ENCODE data around the gene DNAJC21. TPM values are rescaled to one million over a fixed set of nuclear protein-coding genes. Genes with fewer than 3 reads are reported as not detected.
A peak's percentile ranks its signal among the peaks of the same experiment; 100 is the strongest.

DNAJC21 gene
- total RNA-seq, 1 donor = 32.2 TPM

DNA sequence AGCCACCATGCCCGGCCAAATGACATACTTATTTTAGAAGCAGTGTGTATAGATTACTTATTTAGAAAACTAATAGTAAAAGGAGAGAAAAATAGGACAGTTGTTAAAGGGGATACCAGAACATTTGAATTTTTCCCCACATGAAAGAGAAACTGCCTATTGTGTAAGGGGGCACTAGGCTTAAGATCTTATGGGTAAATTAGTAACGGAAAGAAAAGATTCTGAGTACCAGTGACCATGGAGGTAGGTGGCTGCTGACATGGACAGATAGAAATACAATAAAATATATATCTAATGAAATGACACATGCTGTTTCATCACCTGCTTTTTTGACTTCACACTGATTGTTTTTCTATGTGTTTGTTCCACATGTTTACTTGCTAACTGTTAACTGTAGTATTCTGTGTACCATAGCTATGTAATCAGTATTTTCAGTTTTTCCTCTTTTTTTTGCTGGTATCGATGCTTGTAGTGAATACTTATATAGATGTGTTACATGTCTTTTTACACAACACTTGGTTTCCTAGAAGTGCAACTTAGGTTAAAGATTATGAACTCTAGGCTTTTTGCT is 3.0 kb upstream of the DNAJC21 start:
- Histone ChIP-seq H3K4me1 (ENCODE audit: insufficient read depth, low read length) (peaks cover 24% of the 10 kb centered on the region), H2AFZ (ENCODE audit: low read length) (no peak overlapping the region), H3K27ac (ENCODE audit: low read depth, low read length) (no peak overlapping the region), H3K4me2 (ENCODE audit: insufficient read depth, low read length) (no peak overlapping the region), H3K4me3 (ENCODE audit: insufficient read depth, low read length) (no peak overlapping the region), H4K20me1 (ENCODE audit: insufficient read depth, low read length) (peaks cover 8% of the 10 kb centered on the region), H3K27me3 (ENCODE audit: insufficient read depth, low read length) (no peaks in the 10 kb centered on the region), H3K79me2 (ENCODE audit: insufficient read depth, low read length) (peaks cover 12% of the 10 kb centered on the region), H3K36me3 (ENCODE audit: insufficient read depth, low read length) (peaks cover 42% of the 10 kb centered on the region), H3K9me3 (ENCODE audit: low read depth, low read length) (no peaks in the 10 kb centered on the region)
- TF ChIP-seq, protein P1, sequence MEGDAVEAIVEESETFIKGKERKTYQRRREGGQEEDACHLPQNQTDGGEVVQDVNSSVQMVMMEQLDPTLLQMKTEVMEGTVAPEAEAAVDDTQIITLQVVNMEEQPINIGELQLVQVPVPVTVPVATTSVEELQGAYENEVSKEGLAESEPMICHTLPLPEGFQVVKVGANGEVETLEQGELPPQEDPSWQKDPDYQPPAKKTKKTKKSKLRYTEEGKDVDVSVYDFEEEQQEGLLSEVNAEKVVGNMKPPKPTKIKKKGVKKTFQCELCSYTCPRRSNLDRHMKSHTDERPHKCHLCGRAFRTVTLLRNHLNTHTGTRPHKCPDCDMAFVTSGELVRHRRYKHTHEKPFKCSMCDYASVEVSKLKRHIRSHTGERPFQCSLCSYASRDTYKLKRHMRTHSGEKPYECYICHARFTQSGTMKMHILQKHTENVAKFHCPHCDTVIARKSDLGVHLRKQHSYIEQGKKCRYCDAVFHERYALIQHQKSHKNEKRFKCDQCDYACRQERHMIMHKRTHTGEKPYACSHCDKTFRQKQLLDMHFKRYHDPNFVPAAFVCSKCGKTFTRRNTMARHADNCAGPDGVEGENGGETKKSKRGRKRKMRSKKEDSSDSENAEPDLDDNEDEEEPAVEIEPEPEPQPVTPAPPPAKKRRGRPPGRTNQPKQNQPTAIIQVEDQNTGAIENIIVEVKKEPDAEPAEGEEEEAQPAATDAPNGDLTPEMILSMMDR (IDR thresholded peaks at IDR 0.05; ENCODE audit: extremely low read depth, low read depth, low read length) = no peak
- DNase-seq (ENCODE audit: insufficient read length, low spot score, missing footprints) = no peak

DNA sequence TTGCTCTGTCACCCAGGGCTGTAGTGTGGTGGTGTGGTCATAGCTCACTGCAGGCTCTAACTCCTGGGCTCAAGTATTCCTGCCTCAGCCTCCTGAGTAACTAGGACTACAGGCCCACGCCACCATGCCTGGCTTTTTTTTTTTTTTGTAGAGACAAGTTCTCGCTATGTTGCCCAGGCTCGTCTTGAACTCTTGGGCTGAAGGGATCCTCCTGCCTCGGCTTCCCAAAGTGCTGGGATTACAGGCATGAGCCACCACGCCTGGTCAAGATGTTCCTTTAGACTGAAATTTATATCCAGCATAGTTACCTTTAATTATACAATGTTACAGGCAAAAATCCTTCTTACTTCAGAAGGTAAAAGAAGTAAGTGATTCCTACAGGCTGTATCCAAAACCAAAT is 1.6 kb upstream of the DNAJC21 start:
- no peaks in the 10 kb centered on the region for H3K27me3 ChIP-seq (ENCODE audit: insufficient read depth, low read length)
- peaks cover 13% of the 10 kb centered on the region for H4K20me1 ChIP-seq (ENCODE audit: insufficient read depth, low read length)
- no peak for DNase-seq (ENCODE audit: insufficient read length, low spot score, missing footprints)
- H3K9me3 ChIP-seq (ENCODE audit: low read depth, low read length) = no peaks in the 10 kb centered on the region
- TF ChIP-seq, protein P1 (IDR thresholded peaks at IDR 0.05; ENCODE audit: extremely low read depth, low read depth, low read length) = no peak
- H3K4me2 ChIP-seq (ENCODE audit: insufficient read depth, low read length) = no peak overlapping the region
- H3K36me3 ChIP-seq (ENCODE audit: insufficient read depth, low read length) = peaks cover 31% of the 10 kb centered on the region
- no peak overlapping the region for H3K4me3 ChIP-seq (ENCODE audit: insufficient read depth, low read length)
- peaks cover 24% of the 10 kb centered on the region for H3K4me1 ChIP-seq (ENCODE audit: insufficient read depth, low read length)
- peaks cover 26% of the 10 kb centered on the region for H3K79me2 ChIP-seq (ENCODE audit: insufficient read depth, low read length)
- H3K27ac ChIP-seq (ENCODE audit: low read depth, low read length) = no peak overlapping the region
- H2AFZ ChIP-seq (ENCODE audit: low read length) = no peak overlapping the region

DNA sequence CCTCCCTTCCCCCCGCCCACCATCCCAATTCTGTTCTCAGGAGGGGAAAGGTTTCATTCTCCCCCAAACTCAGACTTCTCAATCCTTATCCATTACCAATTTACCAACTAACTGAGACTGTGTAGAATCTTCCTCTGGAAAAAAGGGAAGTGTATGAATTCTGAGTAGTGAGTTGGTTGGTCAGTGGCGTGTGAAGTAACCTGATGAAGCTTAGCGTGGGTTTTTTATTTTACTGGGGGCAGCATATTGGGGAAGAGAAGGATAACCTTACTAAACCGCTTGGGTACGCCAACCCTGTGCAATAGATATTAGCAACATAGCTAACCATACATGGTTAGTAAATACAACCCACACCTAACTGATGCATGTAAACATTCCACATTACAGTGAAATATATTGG is 1.1 kb upstream of the DNAJC21 start:
- no peak overlapping the region for H3K27ac ChIP-seq (ENCODE audit: low read depth, low read length)
- H4K20me1 ChIP-seq (ENCODE audit: insufficient read depth, low read length) = peaks cover 13% of the 10 kb centered on the region
- H2AFZ ChIP-seq (ENCODE audit: low read length) = no peak overlapping the region
- H3K36me3 ChIP-seq (ENCODE audit: insufficient read depth, low read length) = peaks cover 26% of the 10 kb centered on the region
- peaks cover 29% of the 10 kb centered on the region for H3K79me2 ChIP-seq (ENCODE audit: insufficient read depth, low read length)
- H3K9me3 ChIP-seq (ENCODE audit: low read depth, low read length) = no peaks in the 10 kb centered on the region
- H3K4me3 ChIP-seq (ENCODE audit: insufficient read depth, low read length) = no peak overlapping the region
- TF ChIP-seq, protein P1 (IDR thresholded peaks at IDR 0.05; ENCODE audit: extremely low read depth, low read depth, low read length) = no peak
- DNase-seq (ENCODE audit: insufficient read length, low spot score, missing footprints) = peak; percentile 43
- H3K27me3 ChIP-seq (ENCODE audit: insufficient read depth, low read length) = no peaks in the 10 kb centered on the region
- peaks cover 22% of the 10 kb centered on the region for H3K4me1 ChIP-seq (ENCODE audit: insufficient read depth, low read length)
- no peak overlapping the region for H3K4me2 ChIP-seq (ENCODE audit: insufficient read depth, low read length)

DNA sequence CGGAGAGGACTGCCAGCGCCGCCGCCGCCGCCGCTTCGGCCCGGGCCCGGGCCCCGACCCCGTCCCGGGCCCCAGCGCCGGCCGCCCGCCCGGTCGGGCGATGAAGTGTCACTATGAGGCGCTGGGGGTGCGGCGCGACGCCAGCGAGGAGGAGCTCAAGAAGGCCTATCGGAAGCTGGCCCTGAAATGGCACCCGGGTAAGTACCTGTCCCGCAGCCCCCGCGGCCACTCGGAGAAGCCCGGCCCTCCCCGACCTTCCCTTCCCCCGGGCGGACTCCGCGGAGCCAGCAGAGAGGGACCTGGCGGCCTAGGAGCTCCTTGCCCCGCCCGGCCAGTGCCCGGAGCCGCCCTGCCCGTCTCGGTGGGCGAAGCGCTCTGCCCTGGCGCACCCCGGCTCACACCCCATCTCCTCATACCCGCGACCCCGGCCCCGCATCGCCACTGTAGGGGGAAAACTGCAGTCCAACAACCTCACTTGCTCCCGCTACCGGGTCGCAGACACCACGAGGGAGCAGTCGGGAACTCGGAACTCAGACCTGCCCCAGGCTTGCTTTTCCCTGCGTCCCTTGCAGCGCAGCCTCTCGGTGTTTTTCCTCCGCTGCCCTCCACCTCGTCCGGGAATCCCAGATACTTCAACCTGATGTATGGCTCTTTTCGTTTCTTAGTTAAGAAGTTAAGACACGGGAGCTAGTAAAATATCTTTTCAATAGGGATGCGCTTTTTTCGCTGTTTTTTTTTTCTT is 532 bp downstream of the DNAJC21 start:
- TF ChIP-seq, protein P1 (IDR thresholded peaks at IDR 0.05; ENCODE audit: extremely low read depth, low read depth, low read length) = no peak
- Histone ChIP-seq H3K4me2 (ENCODE audit: insufficient read depth, low read length) (peak overlapping the region; percentile 90), H3K4me1 (ENCODE audit: insufficient read depth, low read length) (peaks cover 11% of the 10 kb centered on the region), H3K9me3 (ENCODE audit: low read depth, low read length) (no peaks in the 10 kb centered on the region), H3K4me3 (ENCODE audit: insufficient read depth, low read length) (peak overlapping the region; percentile 96), H4K20me1 (ENCODE audit: insufficient read depth, low read length) (peaks cover 13% of the 10 kb centered on the region), H3K27me3 (ENCODE audit: insufficient read depth, low read length) (no peaks in the 10 kb centered on the region), H2AFZ (ENCODE audit: low read length) (peak overlapping the region; percentile 90), H3K27ac (ENCODE audit: low read depth, low read length) (peak overlapping the region; percentile 75), H3K36me3 (ENCODE audit: insufficient read depth, low read length) (peaks cover 17% of the 10 kb centered on the region), H3K79me2 (ENCODE audit: insufficient read depth, low read length) (peaks cover 45% of the 10 kb centered on the region)
- DNase-seq (ENCODE audit: insufficient read length, low spot score, missing footprints) = peak; percentile 94

Measured in osteoblast (primary cell).